Mucosa of descending colon (tissue), 3 donors: Measurements from ENCODE around the gene ARSB. TPM values are rescaled to one million over a fixed set of nuclear protein-coding genes. Genes with fewer than 3 reads are reported as not detected.

Source experiments
- ATAC-seq: fragments of 200-7000 bp; cut with Tn5 transposase; one replicate; pipeline ENCODE4 v1.9.1; 2020; ENCODE audit warnings: mild to moderate bottlenecking, moderate library complexity
- DNase-seq, 3 donors: peaks; one replicate each; pipeline ENCODE4 v3.0.0-alpha.2; 2020
- H3K36me3 ChIP-seq: fragments of 200-600 bp; one replicate; pipeline ENCODE4 v1.8.0; 2021; ENCODE audit warnings: low read depth, mild to moderate bottlenecking
- H3K4me1 ChIP-seq: fragments of 200-600 bp; one replicate; pipeline ENCODE4 v1.8.0; 2021; ENCODE audit warnings: low read depth, mild to moderate bottlenecking
- H3K4me3 ChIP-seq: fragments of 200-600 bp; one replicate; pipeline ENCODE4 v1.8.0; 2021; ENCODE audit warnings: mild to moderate bottlenecking
- H3K9me3 ChIP-seq: fragments of 200-600 bp; one replicate; pipeline ENCODE4 v1.8.0; 2021; ENCODE audit warnings: mild to moderate bottlenecking
- intact Hi-C, 2 donors: fragments of 100-400 bp; cut with DNase I in 1 of 2; cut with micrococcal nuclease in 1 of 2; formaldehyde crosslinking; loops; one replicate each; pipeline versions ENCODE4 v1.11.0 to v1.11.1; 2022; cut with DNase I, micrococcal nuclease
- total RNA-seq, 3 donors: library from RNA; stranded (reverse); fragmentation: NEBNext Ultra II Directional in 2 of 3; extraction: Animal tissue kit (Norgen Biotek cat#: 25700) in 2 of 3; gene quantifications; one replicate each; pipeline versions ENCODE4 v1.2.1 to v1.2.4, GENCODE V29; 2021 to 2023
- TF ChIP-seq, protein P1 (sequence below): fragments of 200-600 bp; IDR thresholded peaks from one replicate; pipeline ENCODE4 v1.8.0; 2022; ENCODE audit warnings: antibody characterized with exemption, mild to moderate bottlenecking
- donor health status: DM: no; HTN: no; CAD: no; lungs with moderate emphysema.
- donor health status: DM: no; HTN: no; CAD: no.
- donor health status: DM: no; HTN: yes; CAD: no.

ARSB gene
- total RNA-seq, 3 donors from 2014 or later = 8.1 to 14.4 (median 14.1) TPM

- Histone ChIP-seq H3K4me1 (no peaks in the 10 kb centered on the region), H3K9me3 (no peaks in the 10 kb centered on the region), H3K4me3 (no peak overlapping the region), H3K36me3 (no peaks in the 10 kb centered on the region)
- ATAC-seq = peak; percentile 12
- TF ChIP-seq, protein P1, sequence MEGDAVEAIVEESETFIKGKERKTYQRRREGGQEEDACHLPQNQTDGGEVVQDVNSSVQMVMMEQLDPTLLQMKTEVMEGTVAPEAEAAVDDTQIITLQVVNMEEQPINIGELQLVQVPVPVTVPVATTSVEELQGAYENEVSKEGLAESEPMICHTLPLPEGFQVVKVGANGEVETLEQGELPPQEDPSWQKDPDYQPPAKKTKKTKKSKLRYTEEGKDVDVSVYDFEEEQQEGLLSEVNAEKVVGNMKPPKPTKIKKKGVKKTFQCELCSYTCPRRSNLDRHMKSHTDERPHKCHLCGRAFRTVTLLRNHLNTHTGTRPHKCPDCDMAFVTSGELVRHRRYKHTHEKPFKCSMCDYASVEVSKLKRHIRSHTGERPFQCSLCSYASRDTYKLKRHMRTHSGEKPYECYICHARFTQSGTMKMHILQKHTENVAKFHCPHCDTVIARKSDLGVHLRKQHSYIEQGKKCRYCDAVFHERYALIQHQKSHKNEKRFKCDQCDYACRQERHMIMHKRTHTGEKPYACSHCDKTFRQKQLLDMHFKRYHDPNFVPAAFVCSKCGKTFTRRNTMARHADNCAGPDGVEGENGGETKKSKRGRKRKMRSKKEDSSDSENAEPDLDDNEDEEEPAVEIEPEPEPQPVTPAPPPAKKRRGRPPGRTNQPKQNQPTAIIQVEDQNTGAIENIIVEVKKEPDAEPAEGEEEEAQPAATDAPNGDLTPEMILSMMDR = no peak
- no peak for DNase-seq
- intact Hi-C loops = no loop called here
Measured at GRCh38 chr5:78787783-78788182, 197.3 kb downstream of the ARSB start.

DNA sequence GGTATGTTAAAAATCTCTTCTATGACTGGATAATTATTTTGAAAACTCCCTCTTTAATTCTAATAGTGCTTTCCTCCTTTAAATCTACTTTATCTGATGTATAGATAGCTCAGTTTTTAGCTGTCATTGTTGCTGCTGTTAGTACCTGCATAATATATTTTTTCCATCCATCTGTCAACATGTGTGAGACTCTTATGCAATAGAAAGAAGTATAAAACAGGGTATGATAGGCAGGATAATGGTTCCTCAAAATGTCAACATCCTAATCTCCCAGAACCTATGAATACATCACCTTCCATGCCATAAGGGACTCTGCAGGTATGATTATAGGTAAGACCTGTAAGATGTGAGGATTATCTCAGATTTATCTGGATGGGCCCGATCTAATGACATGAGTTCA, 199.7 kb downstream of the ARSB start:
- intact Hi-C loops = no loop called here
- Histone ChIP-seq H3K4me1 (no peaks in the 10 kb centered on the region), H3K36me3 (no peaks in the 10 kb centered on the region), H3K4me3 (no peak overlapping the region), H3K9me3 (no peaks in the 10 kb centered on the region)
- no peak for DNase-seq
- TF ChIP-seq, protein P1 = no peak
- ATAC-seq = no peak

DNA sequence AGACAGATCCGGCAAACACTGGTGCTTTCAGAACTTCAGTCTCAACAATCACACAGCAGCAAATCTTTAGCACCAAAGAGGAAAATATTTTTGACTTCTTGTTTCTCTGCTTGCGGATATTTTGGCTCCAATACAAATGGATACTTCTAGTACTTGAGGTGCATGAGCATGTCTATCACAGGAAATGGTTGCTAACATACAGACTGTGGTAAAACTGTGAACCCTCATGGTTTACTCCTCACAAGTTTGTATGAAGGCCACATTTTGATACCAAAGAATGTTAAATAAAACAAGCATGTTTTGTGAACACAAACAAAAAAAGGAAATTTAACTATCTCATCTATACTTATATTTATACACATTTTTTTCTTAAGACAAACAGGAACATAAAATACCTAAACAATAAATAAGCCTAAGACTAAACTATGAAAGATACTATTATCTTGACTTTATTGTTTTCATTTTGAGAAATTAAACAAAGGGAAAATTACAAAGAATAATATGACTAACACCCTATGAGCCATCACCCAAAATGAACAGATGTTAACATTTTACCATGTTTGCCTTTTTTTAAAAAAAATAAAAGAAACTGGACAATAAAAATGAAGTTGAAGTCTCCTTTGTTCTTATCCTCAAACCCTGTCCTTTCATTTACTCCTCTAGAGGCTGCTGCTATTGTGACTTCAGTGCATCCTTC, 201.5 kb downstream of the ARSB start:
- Histone ChIP-seq H3K4me1 (no peaks in the 10 kb centered on the region), H3K9me3 (no peaks in the 10 kb centered on the region), H3K4me3 (no peak overlapping the region), H3K36me3 (no peaks in the 10 kb centered on the region)
- ATAC-seq (no peak), DNase-seq (no peak)
- TF ChIP-seq, protein P1 = no peak
- intact Hi-C loops = no loop called here

- TF ChIP-seq, protein P1 = no peak
- no peak for DNase-seq
Measured at GRCh38 chr5:78782728-78783127, 202.4 kb downstream of the ARSB start.

DNA sequence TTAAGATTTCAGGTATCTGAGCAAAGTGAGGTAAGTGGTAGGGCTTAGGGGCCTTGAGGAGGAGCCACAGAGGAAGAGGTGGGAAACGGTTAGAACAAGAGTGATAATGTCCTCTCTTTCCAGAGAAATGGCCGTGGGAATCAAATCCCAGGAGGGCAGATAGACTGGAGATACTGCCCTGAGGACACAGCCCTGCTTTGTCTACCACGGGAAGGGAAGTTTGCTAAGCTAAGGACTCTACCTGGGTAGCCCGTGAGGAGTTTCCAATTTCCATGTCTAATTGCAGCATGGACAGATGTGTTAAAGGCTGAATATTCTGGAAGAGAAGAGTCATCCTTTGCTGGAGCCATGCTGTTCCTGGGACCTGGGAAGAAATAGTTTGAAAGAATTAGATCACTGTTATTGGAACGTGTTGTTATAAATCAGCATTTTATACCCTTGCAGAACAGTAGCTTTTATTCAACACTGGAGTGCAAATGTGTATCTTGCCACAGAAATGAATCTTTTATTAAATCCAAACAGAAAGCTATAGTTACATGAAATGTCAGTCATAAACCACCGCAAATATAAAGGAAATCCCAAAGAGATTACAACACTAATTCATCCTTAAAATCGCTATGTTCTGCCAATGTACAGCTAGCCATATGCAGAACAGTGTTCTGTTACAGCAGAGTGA, 203.4 kb downstream of the ARSB start:
- intact Hi-C loops = no loop called here
- no peak overlapping the region for H3K4me3 ChIP-seq
- no peaks in the 10 kb centered on the region for H3K36me3 ChIP-seq
- TF ChIP-seq, protein P1 = no peak
- no peaks in the 10 kb centered on the region for H3K4me1 ChIP-seq
- no peak for DNase-seq
- no peaks in the 10 kb centered on the region for H3K9me3 ChIP-seq
- no peak for ATAC-seq

More at GRCh38 chr5:78782728-78783127, 202.4 kb downstream of the ARSB start:
- no peak for ATAC-seq
- Histone ChIP-seq H3K9me3 (no peaks in the 10 kb centered on the region), H3K36me3 (no peaks in the 10 kb centered on the region), H3K4me1 (no peaks in the 10 kb centered on the region), H3K4me3 (no peak overlapping the region)
- intact Hi-C loops = no loop called here
